GM18868 (cell line): Measurements from ENCODE around the gene RASAL2.
"Not testable (repeated sequence)": the region's sequence is repeated elsewhere in the genome, so short reads cannot be mapped to it uniquely, and the experiment has no call there.

Source experiments
- ATAC-seq: cut with Tn5 transposase; IDR thresholded peaks from one replicate; pipeline ENCODE4 v1.9.1; 2021; ENCODE audit warnings: mild to moderate bottlenecking, moderate library complexity; ENCODE audit not compliant: unreplicated experiment

RASAL2 gene

DNA sequence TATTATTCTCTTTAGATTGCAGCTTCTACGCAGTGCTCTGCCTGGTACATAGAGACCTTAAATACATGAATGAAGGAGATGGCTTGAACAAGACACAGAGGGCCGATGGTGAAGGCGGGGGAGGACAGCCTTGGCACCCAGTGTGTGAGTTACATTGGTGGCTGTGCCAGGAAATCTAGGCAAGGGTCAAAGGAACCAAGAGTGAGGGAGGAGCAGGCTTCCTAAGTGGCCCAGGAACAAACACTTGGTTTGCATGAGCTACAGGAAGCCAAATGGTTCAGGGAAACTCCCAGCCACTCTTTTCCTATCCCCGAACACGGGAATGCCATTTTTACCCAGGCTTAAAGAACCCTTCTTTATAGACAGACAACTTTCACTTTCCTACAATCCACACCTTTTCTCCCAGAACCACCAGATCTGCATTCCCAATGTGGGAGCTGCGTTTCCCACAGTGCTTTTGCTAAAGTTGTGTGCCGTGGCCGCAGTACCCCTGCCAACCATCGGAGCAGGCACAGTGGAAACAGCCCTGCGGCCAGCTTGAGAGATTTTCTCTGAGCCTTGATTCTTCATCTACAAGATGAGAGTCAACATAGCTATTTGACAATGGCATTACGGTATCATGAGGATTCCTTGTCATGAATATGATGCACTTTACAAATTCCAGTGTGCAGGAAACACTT is 406.3 kb downstream of the RASAL2 start:
- ATAC-seq: no peak

DNA sequence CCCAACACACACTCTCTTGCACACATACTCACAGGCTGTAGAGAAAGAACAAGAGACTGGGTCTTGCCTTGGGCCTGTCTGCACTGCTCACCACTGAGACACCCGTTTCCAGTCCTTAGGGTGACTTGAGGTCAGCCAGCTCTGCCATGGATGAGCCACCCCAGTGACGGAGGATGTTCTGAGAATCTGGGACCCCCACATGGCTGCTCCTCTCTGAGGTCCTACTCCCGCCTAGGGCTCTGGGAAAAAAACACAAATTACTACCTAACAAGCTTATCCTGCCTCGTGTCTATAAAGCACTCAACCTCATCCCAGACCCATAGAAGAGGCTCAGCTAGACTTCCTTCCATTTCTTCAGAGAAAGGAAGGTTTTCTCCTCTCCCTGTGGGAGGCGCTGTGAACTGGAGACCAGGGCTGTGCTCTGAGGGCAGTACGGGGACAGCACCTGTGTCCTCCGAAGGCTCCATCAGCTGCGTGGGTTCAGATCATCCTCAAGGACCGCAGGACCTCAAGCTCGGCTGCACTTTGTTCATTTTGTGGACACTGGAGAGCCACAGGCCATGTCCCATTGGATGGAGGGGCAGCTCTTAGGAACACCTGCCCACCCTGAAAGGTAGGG is 407.1 kb downstream of the RASAL2 start:
- ATAC-seq: peak; percentile 3

DNA sequence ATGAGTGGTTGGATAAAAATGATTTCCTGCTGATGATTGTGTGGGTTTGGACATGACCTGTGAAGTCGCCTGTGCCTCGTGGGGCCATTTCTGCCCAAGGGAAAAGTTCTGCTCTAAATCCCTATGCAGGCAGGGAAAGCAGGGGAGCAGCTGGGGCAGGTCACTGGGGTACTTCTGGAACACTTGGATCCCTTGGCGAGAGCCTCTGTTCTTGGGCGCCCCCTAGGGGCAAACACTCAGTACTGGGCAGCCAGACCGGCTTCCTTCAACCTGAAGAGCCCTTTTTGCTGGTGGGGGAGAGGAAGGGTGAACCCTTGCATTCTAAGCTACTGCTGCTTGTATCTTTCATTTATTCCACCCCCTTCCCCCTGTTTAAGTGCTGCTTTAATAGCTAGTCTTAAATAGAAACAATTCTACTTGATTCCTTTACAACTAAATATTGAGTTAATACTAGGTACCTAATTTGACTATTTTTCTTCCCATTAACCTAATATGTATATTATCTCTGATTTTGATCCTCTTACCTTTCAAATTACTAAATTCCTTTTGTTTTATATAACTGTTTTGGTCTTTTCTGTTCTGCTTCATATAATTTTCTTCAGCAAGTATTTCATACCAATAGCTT is 407.9 kb downstream of the RASAL2 start:
- peak; percentile 89 for ATAC-seq

DNA sequence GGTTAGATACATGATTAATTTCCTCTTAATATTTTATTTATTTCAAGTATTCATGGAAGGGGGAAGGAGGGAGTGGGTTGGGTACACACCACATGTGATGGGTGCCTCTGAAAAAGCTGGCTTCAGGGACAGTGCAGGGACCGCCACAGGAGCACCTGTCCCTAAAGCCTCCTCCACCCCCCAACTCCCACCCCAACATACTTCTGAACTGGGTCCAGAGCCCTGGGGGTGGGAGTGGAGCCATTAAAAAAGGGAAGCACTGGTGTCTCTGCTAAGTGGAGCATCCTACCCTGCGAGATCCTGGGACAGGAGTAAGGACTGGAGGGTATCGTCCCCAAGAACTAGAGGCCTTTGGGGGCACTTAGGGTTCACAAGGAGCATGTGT is 408.4 kb downstream of the RASAL2 start:
- ATAC-seq: no peak

DNA sequence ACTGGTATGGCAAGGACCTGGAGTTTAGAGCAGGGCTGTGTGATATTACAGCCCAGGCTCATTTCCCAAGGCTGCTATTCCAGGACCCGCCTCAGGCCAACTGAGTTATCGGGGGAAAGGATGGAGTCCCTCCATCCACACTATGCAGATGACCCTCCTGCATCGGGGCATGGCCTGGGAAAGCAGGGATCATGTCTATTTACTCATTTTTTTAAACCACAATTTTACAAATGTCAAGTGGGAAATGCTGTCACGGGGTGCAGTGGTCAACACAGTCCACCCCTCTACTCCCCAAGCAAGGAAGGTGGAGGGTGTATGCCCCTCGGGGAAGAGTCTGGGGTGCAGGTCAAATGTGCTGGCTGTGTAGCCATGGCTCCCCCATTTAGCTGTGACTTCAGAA is 409.0 kb downstream of the RASAL2 start:
- no peak for ATAC-seq

DNA sequence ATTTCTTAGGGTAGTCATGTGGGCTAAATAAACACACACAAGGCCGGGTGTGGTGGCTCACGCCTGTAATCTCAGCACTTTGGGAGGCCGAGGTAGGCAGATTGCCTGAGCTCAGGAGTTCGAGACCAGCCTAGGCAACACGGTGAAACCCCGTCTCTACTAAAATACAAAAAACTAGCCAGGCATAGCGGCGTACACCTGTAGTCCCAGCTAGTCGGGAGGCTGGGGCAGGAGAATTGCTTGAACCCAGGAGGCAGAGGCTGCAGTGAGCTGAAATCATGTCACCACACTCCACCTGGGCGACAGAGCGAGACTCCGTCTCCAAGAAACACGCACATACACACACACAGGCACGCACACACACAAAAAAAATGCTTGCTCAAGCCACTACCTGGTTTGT is 409.4 kb downstream of the RASAL2 start:
- not testable (repeated sequence) for ATAC-seq

DNA sequence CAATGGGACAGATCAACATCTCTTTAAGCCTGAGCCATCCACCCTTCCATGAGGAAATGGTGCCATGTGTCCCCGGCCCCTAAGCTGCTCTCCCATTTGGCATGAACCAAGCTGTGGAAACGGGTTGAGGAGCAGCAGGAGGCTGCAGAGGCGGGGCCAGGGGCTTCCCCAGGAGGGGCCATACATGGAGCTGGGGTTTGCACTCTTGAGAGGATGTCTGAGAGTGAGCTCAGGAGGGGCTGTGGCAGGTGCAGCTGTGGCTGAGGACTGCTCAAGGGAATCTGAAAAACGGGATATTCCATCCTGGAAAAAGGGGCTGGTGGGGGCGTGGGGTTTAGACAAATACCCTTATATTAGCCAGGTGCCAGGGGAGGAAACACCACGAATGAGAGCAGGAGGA is 409.9 kb downstream of the RASAL2 start:
- no peak for ATAC-seq

DNA sequence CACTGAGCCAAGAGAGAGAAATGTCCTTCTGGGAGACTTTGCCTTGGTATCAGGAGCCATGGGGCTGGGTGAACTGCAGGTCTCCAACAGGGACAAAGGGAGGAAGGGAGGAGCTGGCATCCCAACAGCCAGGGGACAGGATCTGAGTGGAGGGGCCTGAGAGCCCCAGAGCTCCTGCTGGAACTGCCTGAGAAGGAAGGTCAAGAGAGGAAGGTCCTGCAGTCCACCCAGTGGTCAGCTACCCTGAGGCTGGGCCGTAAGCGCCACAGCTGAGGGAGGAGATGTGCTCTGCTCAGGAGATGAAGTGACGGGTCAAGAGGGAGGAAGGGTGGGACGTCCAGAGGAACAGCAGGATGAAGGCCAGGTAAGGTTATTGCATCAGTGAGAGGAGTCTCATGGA is 410.4 kb downstream of the RASAL2 start:
- no peak for ATAC-seq

DNA sequence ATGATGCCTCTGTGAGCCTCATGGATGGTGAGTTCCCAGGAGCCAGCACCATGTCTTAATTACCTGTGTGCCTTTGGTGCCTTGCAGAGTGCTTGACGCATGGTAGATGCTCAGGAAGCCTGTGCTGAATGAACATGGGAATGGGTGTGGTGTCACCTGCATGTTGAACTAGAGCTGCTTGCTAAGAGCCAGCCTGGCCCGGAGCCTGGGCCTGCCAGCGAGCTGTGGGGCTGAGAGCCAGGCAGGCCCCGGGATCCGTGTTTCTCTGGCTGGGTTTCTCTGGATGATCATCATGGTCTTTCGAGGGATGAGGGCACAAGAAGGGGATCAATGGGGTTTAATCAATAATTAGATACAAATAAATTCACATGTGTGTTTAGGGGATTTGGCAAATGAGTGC is 412.3 kb downstream of the RASAL2 start:
- no peak for ATAC-seq

DNA sequence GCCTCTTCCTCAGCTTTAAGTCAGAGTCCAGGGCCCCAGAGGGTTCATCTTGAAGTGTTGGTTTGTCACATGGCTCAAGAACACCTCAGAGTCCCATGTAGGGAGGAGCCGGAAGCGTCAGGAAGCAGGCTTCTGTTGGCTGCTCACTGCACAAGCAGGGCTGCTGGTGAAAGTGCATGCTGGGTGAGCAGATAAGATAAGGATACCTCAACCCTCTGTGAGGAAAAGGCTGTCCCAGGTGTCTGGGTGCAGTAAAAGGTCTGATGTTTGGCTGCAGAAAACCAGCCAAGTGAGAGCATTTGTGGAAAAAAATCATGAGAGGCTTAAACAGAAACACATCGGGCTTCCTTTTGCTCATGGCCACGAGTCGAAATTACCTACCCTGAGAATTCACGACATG is 412.8 kb downstream of the RASAL2 start:
- ATAC-seq: no peak

DNA sequence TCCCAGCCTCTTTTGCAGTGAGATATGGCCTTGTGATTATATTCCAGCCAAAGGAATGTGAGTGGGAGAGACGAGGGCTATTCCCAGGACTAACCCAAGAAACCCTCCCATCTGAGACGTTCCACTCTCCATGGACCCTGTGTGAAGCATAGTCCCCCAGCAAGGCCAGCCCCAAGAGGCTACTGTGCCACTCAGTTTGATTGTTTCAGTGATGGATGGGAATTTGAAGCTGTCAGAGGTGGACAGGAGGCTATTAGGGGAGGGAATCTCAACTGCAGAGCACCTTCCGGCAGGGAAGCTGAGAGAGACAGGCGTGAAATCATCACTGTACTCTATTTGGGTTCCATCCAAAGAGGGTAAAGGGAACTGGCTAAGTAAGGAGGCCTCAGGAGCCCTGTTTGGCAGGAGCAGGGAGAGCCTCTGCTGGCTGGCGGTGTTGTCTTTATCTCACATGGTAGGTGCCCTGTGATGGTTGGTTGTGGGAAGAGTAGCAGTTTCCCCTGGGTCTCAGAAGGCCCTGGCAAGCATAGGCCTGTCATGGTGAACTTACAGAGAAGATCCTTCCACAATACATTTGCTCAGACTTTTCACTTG is 415.6 kb downstream of the RASAL2 start:
- ATAC-seq: no peak

DNA sequence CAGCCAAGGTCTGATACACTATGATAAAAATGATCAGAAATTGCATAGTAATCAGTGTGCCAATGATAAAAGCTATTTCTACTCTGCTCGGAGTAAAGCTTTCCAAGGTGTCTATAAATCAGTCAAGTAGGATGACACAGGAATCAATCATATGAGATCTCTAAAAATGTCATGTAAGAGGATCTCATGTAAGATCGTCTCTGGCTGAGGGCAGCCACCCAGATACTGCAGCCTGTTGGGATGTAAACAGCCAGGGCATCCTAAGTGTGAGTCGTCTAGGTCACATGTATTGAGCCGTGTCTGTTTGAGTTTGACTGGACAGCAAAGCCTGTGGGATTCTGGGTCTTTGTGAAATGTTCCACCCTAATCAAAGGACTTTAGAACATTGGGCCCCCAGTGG is 416.3 kb downstream of the RASAL2 start:
- ATAC-seq: no peak

DNA sequence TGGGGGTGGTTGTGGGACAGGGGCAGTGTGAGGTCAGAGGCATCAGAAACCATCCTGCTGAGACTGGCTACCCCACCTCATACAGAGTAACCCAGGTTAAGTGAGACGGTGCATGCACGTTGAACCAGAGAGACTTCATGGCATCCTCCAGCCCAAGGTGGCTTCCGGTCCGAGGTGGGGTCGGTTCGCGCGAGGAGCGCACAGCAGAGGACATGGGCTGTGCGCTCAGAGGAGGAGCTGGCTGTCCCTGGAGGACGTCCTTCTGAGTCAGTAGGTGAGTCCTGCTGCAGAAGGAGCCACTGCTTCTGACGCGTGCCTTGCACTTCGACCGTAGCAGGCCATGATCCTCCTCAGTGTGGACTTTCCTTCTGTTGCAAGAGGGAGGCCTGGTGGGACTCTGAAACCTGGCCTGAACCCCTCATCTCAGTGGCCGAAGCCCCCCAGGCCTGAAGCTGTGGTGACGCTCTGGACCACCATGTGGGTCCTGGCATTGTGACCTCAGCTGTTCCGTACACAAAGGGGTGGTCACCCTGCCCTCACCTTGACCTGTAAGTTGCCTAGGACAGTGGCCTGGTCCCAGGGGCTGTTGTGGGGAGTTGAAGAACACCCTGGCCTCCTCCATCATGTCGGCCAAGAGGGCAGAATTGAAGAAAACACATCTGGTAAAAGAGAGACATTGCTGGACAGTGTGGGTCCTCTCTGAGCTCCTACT is 418.8 kb downstream of the RASAL2 start, which contains the start of gene TEX35:
Gene TEX35 (plus strand): TSS at position 544 of the 712 bp plus-strand sequence. CDS start 80 bp downstream, at position 624.
- ATAC-seq: no peak

DNA sequence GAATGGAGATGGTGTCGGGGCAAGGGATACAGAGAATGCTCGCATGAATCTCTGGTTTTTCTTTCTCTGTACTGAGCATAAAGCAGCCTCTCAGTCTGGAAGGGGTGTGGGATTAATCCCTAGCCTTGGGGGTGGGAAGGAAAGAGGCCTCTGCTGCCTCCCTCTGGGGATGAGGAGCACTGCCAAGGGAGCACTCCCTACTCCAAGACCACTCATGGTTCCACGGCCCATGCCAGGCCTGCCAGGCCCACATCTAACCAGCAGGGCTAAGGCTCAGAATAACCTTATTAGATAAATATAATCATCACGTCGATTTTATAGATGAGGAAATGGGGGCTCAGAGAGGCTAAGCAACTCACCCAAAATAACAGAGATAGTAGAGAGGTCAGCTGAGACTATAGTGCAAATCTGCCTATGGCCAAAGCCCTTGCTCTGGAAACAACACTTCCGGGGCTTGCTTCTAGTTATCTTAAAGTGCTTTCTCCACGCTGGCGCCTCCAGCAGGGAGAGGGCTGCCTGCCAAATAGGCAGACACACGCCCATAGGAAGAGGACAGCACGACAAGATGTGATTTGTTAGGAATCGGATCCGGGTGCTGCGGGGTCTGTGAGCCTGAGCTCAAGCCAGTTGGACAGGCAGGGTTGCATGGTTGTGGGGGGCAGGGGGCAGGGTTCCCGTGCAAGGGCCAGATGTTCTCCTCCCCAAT is 419.5 kb downstream of the RASAL2 start:
- no peak for ATAC-seq

DNA sequence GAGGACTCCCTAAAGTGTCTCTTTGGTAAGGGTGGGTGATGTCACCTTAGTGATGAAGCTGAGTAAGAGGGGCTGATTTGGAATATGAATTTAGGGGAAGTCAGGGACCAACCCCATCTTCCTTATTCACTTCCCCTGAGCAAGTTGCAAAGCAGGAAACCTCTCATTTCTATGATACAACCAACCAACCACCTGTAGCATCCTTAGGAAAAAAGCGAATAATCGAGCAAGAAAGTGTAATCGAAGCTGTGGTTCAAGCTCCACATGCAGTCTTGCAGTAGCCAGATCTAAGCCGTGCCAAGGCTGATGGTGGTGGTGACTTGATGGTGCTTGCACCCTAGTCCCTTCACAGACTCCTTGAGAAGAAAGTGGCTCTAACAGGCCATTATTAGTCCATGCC is 422.2 kb downstream of the RASAL2 start:
- no peak for ATAC-seq

DNA sequence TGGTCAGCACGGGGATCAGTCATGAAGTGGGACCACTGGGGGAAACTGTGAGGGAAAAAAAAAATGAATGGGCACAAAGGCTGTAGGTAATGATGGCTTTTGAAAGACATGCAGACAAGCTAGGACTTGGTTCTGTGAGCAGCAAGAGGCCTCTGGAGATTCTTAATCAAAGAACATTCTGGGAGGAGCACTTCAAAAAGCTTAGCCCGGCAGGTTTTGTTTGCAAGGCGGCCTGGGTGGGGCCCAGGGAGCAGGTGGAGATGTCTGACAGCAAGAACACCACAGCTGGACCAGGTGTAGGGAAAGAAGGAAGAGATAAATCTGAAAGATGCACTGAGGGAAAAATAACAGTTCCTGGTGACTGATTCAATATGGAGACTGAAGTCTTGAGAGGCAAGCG is 425.0 kb downstream of the RASAL2 start:
- no peak for ATAC-seq

DNA sequence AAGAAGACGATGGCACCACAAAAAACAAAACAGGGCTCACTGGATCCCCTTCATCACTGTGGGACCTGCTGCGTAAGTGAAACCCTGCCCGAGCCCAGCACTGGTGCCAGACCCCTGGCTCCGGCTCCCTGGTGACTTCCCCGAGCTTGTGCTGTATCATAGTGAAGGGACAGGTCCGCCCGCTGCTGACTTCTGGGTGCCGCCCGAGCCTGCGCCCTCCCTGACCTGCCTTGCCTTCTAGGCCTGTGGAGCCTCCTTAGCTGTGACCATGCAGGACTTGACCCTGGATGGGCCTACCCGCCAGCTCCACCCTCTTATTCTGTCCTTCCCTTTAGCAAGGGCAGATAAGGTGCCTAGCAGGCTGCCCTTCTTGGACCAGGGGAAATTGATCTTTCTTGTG is 426.9 kb downstream of the RASAL2 start:
- no peak for ATAC-seq

DNA sequence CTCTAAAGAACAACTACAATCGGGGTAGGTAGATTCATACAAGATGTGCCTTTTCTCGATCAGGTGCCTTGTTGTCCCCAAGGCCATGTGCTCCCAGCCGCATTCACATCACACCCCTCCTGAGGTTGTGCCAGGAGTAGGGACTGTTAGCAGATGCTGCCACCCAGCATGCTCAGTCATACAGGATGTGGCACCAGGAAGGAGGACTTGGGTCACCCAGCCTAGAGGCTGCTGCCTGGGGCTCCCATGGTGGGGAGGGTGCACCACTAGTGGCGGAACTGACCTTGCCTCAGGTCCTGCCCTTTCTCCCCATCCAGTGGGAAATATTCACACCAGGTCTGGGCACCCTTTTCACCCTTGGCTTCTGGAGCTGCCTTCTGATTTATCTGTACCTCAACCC is 427.3 kb downstream of the RASAL2 start:
- ATAC-seq: no peak

DNA sequence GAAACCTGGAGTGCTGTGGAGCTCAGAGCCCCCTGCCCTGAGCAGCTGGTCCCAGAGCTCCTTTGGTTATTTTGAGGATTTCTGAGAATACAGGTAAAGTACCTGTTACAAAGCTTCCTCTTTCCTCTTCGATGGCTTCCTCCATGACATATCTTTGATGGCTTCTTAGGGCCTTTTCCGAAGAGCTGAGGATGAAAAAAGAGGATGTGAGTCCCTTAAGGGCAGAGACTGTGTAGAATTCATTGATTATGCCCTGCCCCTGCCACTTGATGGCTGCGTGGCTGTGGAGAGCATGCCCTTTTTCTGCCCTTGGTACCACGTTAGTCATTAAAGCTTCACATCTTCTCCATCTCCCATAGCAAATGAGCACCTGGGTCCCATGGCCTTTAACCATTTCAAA is 433.2 kb downstream of the RASAL2 start:
- ATAC-seq: no peak

DNA sequence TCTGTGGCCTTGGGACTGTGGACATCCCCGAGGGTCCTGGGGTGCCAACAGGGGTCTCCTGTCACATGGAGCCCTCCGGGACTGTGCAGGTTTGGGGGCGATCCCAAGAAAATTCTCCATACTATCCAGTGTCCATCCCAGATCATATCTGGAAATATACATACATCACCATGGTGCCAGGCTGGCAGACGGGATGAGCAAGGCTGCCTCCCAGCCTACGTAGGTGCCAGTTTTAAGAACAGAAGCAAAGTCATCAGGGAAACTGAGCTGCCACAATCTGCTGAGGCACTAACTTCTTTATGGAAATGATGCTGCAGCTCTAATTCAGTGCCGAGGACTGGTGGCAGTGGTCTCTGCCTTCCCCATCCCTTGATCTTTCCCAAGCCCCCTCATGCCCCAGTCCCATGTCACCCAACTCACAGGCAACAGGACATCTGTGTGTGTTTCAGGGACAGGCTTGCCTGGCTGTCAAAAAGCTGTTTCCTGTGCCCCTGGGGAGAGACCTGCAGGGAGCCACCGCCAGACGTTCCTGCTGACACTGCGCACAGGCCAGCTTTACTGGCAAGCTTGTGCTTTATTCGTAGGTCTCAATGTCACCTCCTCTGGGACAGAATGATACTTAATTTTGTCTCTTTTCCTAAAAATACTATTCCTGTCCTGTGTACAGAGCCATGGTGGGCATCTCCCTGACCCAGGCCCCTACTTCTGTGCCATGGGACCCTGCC is 434.5 kb downstream of the RASAL2 start:
- ATAC-seq: no peak
